SU-DHL-6 (cell line): ENCODE data around the gene ZMYM5.

Experiments used
- EZH2phosphoT487 ChIP-seq: fragments of 200-600 bp; sonication (generic), shearing (Covaris generic); conservative IDR thresholded peaks from 2 replicates; pipeline ENCODE4 v1.6.1; 2018; ENCODE audit warnings: mild to moderate bottlenecking, antibody characterized with exemption, low read length, moderate library complexity, mixed read lengths
- TF ChIP-seq, protein P1 (sequence below): fragments of 200-600 bp; sonication (generic); IDR thresholded peaks from one replicate; pipeline ENCODE4 v1.5.1; 2017; ENCODE audit warnings: antibody characterized with exemption, mild to moderate bottlenecking, low read length, moderate library complexity; ENCODE audit not compliant: insufficient read depth, poor library complexity, severe bottlenecking

GRCh38 chr13:19910336-19911072 lies 47.1 kb upstream of the ZMYM5 start:
- TF ChIP-seq, protein P1, sequence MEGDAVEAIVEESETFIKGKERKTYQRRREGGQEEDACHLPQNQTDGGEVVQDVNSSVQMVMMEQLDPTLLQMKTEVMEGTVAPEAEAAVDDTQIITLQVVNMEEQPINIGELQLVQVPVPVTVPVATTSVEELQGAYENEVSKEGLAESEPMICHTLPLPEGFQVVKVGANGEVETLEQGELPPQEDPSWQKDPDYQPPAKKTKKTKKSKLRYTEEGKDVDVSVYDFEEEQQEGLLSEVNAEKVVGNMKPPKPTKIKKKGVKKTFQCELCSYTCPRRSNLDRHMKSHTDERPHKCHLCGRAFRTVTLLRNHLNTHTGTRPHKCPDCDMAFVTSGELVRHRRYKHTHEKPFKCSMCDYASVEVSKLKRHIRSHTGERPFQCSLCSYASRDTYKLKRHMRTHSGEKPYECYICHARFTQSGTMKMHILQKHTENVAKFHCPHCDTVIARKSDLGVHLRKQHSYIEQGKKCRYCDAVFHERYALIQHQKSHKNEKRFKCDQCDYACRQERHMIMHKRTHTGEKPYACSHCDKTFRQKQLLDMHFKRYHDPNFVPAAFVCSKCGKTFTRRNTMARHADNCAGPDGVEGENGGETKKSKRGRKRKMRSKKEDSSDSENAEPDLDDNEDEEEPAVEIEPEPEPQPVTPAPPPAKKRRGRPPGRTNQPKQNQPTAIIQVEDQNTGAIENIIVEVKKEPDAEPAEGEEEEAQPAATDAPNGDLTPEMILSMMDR, result no peak
- TF ChIP-seq EZH2phosphoT487, result no peak
